Measurements from ENCODE around the gene HEY2. TPM values are rescaled to one million over a fixed set of nuclear protein-coding genes. Genes with fewer than 3 reads are reported as not detected.
"Not testable (repeated sequence)": the region's sequence is repeated elsewhere in the genome, so short reads cannot be mapped to it uniquely, and the experiment has no call there.

The HEY2 gene
- total RNA-seq, 6 donors from 2014 or later, result 1.3 to 3.3 (median 1.8) TPM

- Histone ChIP-seq H3K27ac (no peak overlapping the region), H3K27me3 (no peaks in the 10 kb centered on the region), H3K4me3 (no peak overlapping the region), H3K36me3 (no peaks in the 10 kb centered on the region), H3K9me3 (no peaks in the 10 kb centered on the region), H3K4me1 (peaks cover 7 to 19% (median 14%) of the 10 kb centered on the region in 4 donors)
- DNase-seq (no peak), ATAC-seq (ENCODE audit: low FRiP score in 2 of 2) (no peak)
- no peak for TF ChIP-seq POLR2AphosphoS5 (IDR thresholded peaks at IDR 0.05)
- TF ChIP-seq POLR2A (IDR thresholded peaks at IDR 0.05), result no peak
- TF ChIP-seq EP300 (IDR thresholded peaks at IDR 0.05), result no peak
- no peak for TF ChIP-seq CTCF (IDR thresholded peaks at IDR 0.05)
Measured at GRCh38 chr6:125804264-125804663, 54.8 kb downstream of the HEY2 start.

- H3K27me3 ChIP-seq; H3K27ac ChIP-seq; H3K9me3 ChIP-seq; H3K4me3 ChIP-seq; H3K36me3 ChIP-seq; DNase-seq; ATAC-seq (ENCODE audit: low FRiP score in 2 of 2): not testable (repeated sequence)
- peaks cover 7 to 17% (median 11%) of the 10 kb centered on the region in 4 donors for H3K4me1 ChIP-seq
- WGBS, 2 donors, result 93 to 97% methylated on average over 10 of the region's 10 CpGs
Measured at GRCh38 chr6:125804866-125805425, 55.5 kb downstream of the HEY2 start.

- H3K4me3 ChIP-seq, result no peak overlapping the region
- no peak overlapping the region for H3K27ac ChIP-seq
- H3K27me3 ChIP-seq, result no peaks in the 10 kb centered on the region
- no peak for ATAC-seq (ENCODE audit: low FRiP score in 2 of 2)
- no peaks in the 10 kb centered on the region for H3K9me3 ChIP-seq
- 70 to 80% methylated on average over 4 of the region's 4 CpGs for WGBS, 2 donors
- H3K36me3 ChIP-seq, result no peaks in the 10 kb centered on the region
- H3K4me1 ChIP-seq, result peaks cover 10 to 32% (median 22%) of the 10 kb centered on the region in 4 donors
- DNase-seq, result no peak
- TF ChIP-seq CTCF (IDR thresholded peaks at IDR 0.05), result no peak
- no peak for TF ChIP-seq POLR2AphosphoS5 (IDR thresholded peaks at IDR 0.05)
- no peak for TF ChIP-seq EP300 (IDR thresholded peaks at IDR 0.05)
- TF ChIP-seq POLR2A (IDR thresholded peaks at IDR 0.05), result no peak
Measured at GRCh38 chr6:125806813-125807212, 57.4 kb downstream of the HEY2 start.

- no peak for TF ChIP-seq EP300 (IDR thresholded peaks at IDR 0.05)
- no peak for TF ChIP-seq POLR2A (IDR thresholded peaks at IDR 0.05)
- no peak for TF ChIP-seq CTCF (IDR thresholded peaks at IDR 0.05)
- TF ChIP-seq POLR2AphosphoS5 (IDR thresholded peaks at IDR 0.05), result no peak
- no peak for ATAC-seq (ENCODE audit: low FRiP score in 2 of 2)
- 78 to 79% methylated on average over 4 of the region's 4 CpGs for WGBS, 2 donors
- H3K27me3 ChIP-seq, result no peaks in the 10 kb centered on the region
- H3K27ac ChIP-seq, result no peak overlapping the region
- no peaks in the 10 kb centered on the region for H3K36me3 ChIP-seq
- H3K4me3 ChIP-seq, result no peak overlapping the region
- no peak for DNase-seq
- H3K9me3 ChIP-seq, result no peaks in the 10 kb centered on the region
- peaks cover 10 to 35% (median 20%) of the 10 kb centered on the region in 4 donors for H3K4me1 ChIP-seq
Measured at GRCh38 chr6:125807293-125807692, 57.9 kb downstream of the HEY2 start.

GRCh38 chr6:125808060-125808459 is 58.6 kb downstream of the HEY2 start:
- H3K27me3 ChIP-seq, result no peaks in the 10 kb centered on the region
- 73 to 77% methylated on average over 4 of the region's 4 CpGs for WGBS, 2 donors

More at GRCh38 chr6:125808060-125808459, 58.6 kb downstream of the HEY2 start:
- DNase-seq, result no peak
- TF ChIP-seq CTCF (IDR thresholded peaks at IDR 0.05), result no peak
- TF ChIP-seq POLR2AphosphoS5 (IDR thresholded peaks at IDR 0.05), result no peak
- no peak for TF ChIP-seq EP300 (IDR thresholded peaks at IDR 0.05)
- TF ChIP-seq POLR2A (IDR thresholded peaks at IDR 0.05), result no peak
- Histone ChIP-seq H3K36me3 (no peaks in the 10 kb centered on the region), H3K27ac (no peak overlapping the region), H3K9me3 (no peaks in the 10 kb centered on the region), H3K4me1 (peaks cover 13 to 43% (median 18%) of the 10 kb centered on the region in 4 donors), H3K4me3 (no peak overlapping the region)
- ATAC-seq (ENCODE audit: low FRiP score in 2 of 2), result no peak
